ENCODE results near the gene YTHDF2.

Gene YTHDF2

DNA sequence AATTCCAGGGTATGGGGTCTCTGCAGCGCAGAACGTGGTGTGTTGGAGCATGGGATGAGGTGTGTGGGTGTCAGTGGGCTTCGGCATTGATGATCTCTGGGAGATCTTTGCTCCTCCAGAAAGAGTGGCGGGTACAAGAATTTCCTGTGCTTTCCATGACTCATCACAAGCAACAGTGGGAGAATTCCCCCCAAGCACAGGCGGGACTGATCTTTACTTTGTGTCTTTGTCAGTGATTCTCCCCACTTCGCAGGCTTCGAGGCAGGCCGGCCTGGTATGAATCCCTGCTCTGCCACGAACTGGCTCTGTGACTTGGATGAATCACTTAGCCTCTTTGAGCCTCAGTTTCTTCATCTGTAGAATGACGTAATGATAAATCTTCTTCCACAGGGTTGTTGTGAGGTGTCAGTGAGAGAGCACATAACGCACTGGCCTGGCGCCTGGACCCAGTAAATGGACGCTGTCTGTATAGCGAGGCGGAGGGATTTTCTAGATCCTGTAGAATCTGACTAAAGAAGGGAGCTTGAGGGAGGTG lies 77.3 kb downstream of the YTHDF2 start (continued):
- TF ChIP-seq ZNF114 (tag by site-specific recombination; IDR thresholded peaks at IDR 0.05) (no peak), GLI2 (tag by site-specific recombination; IDR thresholded peaks at IDR 0.05; ENCODE audit: borderline replicate concordance, low read depth) (no peak), ZNF23 (tag by site-specific recombination; IDR thresholded peaks at IDR 0.05; ENCODE audit: borderline replicate concordance) (no peak), ZNF391 (tag by site-specific recombination; IDR thresholded peaks at IDR 0.05; ENCODE audit: borderline replicate concordance, low read depth) (no peak), ZNF324 (tag by site-specific recombination; IDR thresholded peaks at IDR 0.05) (no peak), ZNF776 (tag by site-specific recombination; IDR thresholded peaks at IDR 0.05; ENCODE audit: borderline replicate concordance) (no peak)
- TF ChIP-seq, protein P1, sequence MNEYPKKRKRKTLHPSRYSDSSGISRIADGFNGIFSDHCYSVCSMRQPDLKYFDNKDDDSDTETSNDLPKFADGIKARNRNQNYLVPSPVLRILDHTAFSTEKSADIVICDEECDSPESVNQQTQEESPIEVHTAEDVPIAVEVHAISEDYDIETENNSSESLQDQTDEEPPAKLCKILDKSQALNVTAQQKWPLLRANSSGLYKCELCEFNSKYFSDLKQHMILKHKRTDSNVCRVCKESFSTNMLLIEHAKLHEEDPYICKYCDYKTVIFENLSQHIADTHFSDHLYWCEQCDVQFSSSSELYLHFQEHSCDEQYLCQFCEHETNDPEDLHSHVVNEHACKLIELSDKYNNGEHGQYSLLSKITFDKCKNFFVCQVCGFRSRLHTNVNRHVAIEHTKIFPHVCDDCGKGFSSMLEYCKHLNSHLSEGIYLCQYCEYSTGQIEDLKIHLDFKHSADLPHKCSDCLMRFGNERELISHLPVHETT (tag by site-specific recombination; IDR thresholded peaks at IDR 0.05) = no peak

DNA sequence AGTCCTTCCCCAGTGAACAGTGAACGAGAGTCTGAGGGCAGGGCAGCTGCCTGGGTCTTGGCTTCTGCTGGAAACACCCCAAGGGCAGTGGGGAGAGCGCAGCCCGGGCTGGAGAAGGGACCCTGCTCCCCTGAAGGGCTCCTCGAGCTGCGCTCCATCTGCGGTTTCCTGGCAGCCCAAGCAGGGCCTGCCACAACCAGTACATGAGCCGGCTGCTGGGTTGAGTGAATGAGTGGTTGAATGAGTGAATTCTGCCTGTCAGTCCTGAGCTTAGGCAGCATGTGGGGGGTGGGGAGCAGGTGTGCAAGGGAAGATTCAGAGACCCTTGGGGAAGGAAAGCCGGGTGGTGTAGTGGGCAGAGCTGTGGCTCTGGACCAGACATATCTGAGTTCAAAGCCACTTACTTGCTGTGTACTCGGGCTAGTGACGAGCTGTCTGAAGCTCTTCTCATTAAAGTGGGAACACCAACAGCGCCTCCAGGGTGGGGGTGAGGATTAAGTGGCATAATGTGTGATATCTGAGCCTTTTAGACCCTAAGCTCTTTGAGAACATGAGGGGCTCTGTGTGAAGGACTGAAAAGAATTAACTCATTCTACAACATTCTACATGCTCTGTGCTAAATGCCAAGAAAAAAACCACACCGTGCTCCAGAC lies 78.9 kb downstream of the YTHDF2 start:
- TF ChIP-seq PRDM1 (tag by site-specific recombination; IDR thresholded peaks at IDR 0.05) (no peak), ZNF473 (tag by site-specific recombination; IDR thresholded peaks at IDR 0.05) (no peak), ZNF169 (tag by site-specific recombination; IDR thresholded peaks at IDR 0.05) (no peak), ZNF266 (tag by site-specific recombination; IDR thresholded peaks at IDR 0.05; ENCODE audit: low read depth) (no peak)
- TF ChIP-seq, protein P2, sequence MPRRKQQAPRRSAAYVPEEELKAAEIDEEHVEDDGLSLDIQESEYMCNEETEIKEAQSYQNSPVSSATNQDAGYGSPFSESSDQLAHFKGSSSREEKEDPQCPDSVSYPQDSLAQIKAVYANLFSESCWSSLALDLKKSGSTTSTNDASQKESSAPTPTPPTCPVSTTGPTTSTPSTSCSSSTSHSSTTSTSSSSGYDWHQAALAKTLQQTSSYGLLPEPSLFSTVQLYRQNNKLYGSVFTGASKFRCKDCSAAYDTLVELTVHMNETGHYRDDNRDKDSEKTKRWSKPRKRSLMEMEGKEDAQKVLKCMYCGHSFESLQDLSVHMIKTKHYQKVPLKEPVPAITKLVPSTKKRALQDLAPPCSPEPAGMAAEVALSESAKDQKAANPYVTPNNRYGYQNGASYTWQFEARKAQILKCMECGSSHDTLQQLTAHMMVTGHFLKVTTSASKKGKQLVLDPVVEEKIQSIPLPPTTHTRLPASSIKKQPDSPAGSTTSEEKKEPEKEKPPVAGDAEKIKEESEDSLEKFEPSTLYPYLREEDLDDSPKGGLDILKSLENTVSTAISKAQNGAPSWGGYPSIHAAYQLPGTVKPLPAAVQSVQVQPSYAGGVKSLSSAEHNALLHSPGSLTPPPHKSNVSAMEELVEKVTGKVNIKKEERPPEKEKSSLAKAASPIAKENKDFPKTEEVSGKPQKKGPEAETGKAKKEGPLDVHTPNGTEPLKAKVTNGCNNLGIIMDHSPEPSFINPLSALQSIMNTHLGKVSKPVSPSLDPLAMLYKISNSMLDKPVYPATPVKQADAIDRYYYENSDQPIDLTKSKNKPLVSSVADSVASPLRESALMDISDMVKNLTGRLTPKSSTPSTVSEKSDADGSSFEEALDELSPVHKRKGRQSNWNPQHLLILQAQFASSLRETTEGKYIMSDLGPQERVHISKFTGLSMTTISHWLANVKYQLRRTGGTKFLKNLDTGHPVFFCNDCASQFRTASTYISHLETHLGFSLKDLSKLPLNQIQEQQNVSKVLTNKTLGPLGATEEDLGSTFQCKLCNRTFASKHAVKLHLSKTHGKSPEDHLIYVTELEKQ (tag by site-specific recombination; IDR thresholded peaks at IDR 0.05; ENCODE audit: borderline replicate concordance) = no peak
- TF ChIP-seq, protein P1 (tag by site-specific recombination; IDR thresholded peaks at IDR 0.05) = no peak
- Histone ChIP-seq H3K9me3 (ENCODE audit: control insufficient read depth, insufficient read depth, low read depth, low read length) (no peaks in the 10 kb centered on the region), H3K4me1 (ENCODE audit: control insufficient read depth, insufficient read depth, low read length) (no peaks in the 10 kb centered on the region), H3K4me3 (ENCODE audit: low read depth, low read length) (no peak overlapping the region), H3K27ac (ENCODE audit: extremely low read depth, low read depth, low read length) (no peak overlapping the region), H3K36me3 (ENCODE audit: control insufficient read depth in 2 of 2, insufficient read depth in 1 of 2, low read length in 2 of 2) (no peaks in the 10 kb centered on the region)
- ChIA-PET POLR2A (no interaction called here), CTCF (interaction anchor here (0.6 to 1.3 kb wide), 2 partner anchors 31 to 175 kb away, joined by 3 to 6 read pairs; no protein-coding TSS in a partner anchor)

DNA sequence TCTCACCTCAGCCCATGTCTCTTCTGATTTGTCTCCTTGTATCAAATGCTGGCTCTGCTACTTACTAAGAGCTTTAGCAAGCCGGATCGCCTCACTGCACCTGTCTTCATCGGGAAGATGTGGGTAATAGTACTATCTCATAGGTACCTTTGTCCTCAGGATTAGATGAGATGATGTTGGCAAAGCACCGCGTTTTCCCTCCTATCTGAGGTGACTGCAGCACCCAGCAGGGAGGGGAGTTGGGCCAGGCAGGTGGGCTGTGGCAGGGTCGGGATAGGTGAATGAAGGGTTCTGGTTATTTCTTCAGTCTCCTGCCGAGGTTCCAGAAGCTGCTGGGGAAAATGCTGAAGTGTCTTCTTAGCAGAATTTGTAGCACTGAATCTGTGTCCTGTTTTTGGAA lies 80.4 kb downstream of the YTHDF2 start:
- Histone ChIP-seq H3K4me1 (ENCODE audit: control insufficient read depth, insufficient read depth, low read length) (no peaks in the 10 kb centered on the region), H3K36me3 (ENCODE audit: control insufficient read depth in 2 of 2, insufficient read depth in 1 of 2, low read length in 2 of 2) (no peaks in the 10 kb centered on the region), H3K9me3 (ENCODE audit: control insufficient read depth, insufficient read depth, low read depth, low read length) (no peaks in the 10 kb centered on the region), H3K4me3 (ENCODE audit: low read depth, low read length) (no peak overlapping the region), H3K27ac (ENCODE audit: extremely low read depth, low read depth, low read length) (no peak overlapping the region)
- ChIA-PET CTCF (interaction anchor here (1.3 kb wide), 1 partner anchor 33 kb away, joined by 6 read pairs; no protein-coding TSS in a partner anchor), POLR2A (no interaction called here)
- TF ChIP-seq ZNF157 (tag by site-specific recombination; IDR thresholded peaks at IDR 0.05) (no peak), ZNF138 (tag by site-specific recombination; IDR thresholded peaks at IDR 0.05; ENCODE audit: borderline replicate concordance) (no peak), ZNF664 (tag by site-specific recombination; IDR thresholded peaks at IDR 0.05) (peak; percentile 50; the same call in 1 of the 2 replicates), ZFP3 (tag by site-specific recombination; IDR thresholded peaks at IDR 0.05; ENCODE audit: low read depth) (no peak)
